Stimulated activated CD8-positive, alpha-beta memory T cell treated with anti-CD3 and anti-CD28 coated beads, Interleukin-7, amount 100 ng/mL, for 48 hours (primary cell): ENCODE data around the gene STAC2.

Experiments
- DNase-seq, 2 donors: peaks; one replicate each; pipeline ENCODE4 v3.0.0-alpha.2; 2020; ENCODE audit warnings: low read depth in 1 of 2; ENCODE audit errors: extremely low read depth in 1 of 2

Gene STAC2

DNA sequence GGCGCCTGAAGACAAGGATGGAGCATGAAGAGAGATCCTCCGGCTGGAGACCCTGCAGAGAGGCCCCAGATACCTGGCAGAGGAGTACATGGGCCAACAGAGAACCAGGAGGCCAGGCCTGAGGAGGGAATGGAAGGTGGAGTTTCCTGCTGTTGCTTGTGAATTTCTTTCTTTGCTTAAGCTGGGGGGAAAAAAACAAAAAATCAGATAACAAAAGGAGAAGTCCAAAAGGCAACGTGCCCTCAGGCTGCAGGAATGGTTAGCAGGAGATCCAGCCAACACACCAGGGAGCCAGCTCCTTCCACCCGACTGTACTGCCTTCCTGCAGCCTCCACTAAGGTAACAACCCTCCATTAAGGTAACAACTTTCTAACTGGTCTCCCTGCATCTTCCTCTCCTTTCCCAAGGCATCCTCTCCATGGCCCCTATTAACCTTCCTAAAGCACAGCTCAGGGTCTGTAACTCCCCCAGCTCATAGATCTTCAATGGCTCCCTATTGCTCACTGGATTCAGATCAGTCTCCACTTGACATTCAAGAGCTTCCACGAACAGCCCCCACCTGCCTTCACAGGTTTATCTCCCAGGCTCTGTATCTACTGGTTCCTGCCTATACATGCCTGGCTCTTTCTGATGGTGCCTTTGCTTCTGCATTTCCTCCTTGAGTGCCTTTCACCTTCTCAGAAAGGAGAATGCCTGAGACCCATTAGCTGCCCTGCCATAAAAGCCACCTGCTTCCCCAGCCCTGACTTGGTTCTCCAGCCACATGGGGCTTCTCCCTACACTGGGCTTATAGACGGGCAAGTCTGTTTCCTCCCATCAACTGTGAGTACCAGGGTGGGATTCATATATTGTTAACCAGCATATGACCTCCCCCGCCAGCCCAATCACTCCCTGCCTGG is 59.1 kb downstream of the STAC2 start:
- DNase-seq, result no peak

DNA sequence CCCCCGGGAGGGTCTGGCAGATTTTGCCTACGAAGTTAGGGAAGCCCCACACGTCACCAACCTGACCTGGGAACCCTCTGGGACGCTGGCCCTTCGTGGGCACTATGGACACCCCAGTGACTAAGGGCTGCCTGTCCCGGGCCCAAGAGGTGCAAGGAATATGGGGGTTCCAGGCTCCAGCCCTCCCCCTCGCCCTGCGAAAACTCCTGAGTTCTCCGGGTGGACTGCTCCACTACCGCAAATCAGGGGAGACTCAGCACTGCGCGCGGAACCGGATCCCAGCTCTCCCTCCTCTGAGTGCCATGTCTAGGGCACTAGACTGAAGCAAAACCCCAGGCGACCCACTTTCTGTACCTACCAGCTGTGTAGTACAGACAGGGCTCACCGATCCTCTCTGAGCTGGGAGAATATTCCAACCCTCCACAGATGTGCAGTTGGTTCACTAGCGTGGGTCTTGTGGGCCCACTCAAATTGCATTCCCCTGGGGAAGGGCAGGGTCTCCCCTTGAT is 59.9 kb downstream of the STAC2 start, which contains the start of gene ARL5C:
Gene ARL5C, minus strand, starts transcription at position 321 of the 509 bp plus-strand sequence. CDS start 401 bp downstream, outside the sequence.
- DNase-seq, result no peak

DNA sequence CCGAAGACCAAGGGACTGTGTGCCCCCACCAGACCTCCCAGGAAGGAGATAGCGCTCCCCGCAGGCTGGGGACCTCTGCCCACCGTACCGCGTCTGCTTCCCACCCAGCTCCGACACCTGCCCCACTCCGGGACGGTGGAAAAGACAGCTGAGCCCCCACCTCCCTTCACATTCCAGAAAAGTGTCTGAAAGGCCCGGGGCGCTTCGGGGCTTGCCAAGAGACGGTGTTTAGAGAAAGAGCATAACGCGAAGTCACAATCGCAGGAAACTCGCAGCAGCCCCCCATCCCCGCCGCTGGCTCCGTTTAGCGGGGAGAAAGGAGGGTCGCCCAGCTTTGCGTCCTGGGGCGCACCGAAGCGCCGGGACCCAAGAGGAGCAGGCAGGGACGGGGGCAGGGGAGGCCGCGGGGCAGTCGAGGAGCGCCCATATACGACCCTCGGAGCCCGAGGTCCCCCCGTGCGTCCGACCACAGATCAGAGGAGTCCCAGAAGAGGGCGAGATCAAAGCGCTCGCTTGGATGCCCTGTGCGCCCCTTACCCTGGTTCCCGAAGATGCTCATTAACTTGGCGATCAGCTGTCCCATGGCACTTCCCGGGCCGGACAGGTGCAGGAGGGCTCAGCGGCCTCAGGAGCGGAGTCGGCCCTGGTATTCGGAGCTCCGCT is 60.4 kb downstream of the STAC2 start:
- DNase-seq, result no peak

DNA sequence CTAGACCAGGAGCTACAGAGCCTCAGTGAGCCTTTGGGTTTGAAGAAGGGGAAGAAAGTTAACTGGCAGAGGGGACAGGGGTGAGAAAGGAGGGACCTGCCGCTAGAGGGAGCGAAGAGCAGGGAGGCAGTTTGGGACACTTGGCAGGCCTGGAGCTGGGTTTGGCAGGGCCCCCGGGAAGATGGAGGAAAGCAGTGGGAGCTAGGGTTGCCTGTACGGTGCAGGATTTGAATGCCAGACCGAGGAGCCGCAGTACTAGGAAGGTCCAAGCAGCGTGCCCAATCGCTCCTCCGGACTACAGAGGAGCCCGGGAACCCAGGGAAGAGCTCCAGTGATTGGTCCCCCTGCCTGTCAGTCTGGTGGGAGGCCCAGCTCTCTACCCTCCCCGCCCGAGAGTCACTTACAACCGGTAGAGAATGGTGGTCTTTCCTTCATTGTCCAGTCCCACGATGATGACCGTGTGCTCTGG is 61.0 kb downstream of the STAC2 start:
- DNase-seq, result peak; percentile 55 to 71

DNA sequence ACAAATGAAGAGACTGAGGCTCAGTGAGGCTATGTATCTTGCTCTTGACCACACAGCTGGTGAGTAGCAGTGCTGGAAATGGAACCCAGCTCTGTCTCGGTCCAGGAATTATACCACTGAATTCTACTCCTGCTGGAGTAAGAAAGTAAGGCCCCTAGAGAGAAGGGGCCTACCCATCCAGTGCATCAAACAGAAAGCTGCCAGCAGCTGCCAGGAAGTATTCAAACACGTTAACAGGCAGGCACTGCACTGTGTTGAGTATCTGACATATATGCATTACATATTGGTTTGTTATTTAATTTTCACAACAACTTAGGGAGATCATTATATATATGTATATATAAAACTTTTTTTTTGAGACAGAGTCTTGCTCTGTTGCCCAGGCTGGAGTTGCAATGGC is 63.8 kb downstream of the STAC2 start:
- DNase-seq, result no peak
